ENCODE results near the gene ST3GAL4. TPM values are rescaled to one million over a fixed set of nuclear protein-coding genes. Genes with fewer than 3 reads are reported as not detected.

Gene ST3GAL4
- total RNA-seq, 1 experiment from 2014 or later, result 13.6 TPM

GRCh38 chr11:126400019-126400418, 44.5 kb downstream of the ST3GAL4 start:
- Histone ChIP-seq H2BK15ac (ENCODE audit: low read depth, low read length) (no peak overlapping the region), H3T11ph (ENCODE audit: low read length) (no peak overlapping the region), H3K27me3 (ENCODE audit: insufficient read depth, low read length) (no peaks in the 10 kb centered on the region), H3K79me2 (ENCODE audit: insufficient read depth, low read length) (no peaks in the 10 kb centered on the region), H3K79me1 (ENCODE audit: insufficient read depth, low read depth, low read length, poor library complexity, severe bottlenecking) (no peaks in the 10 kb centered on the region), H3K56ac (ENCODE audit: insufficient read length, low read depth, low read length) (no peak overlapping the region), H3K9me3 (ENCODE audit: control insufficient read depth, low read depth, low read length) (no peaks in the 10 kb centered on the region), H4K20me1 (ENCODE audit: control insufficient read depth, insufficient read depth, insufficient read length) (no peaks in the 10 kb centered on the region), H4K8ac (replicated peaks; ENCODE audit: insufficient read length, low read depth, low read length) (no peak overlapping the region), H3K14ac (ENCODE audit: insufficient read depth, low read length) (no peak overlapping the region), H4K5ac (ENCODE audit: insufficient read length, low read depth, low read length) (no peak overlapping the region), H3K18ac (ENCODE audit: insufficient read length, low read depth, low read length) (no peak overlapping the region), H2BK120ac (ENCODE audit: low read depth, low read length, poor library complexity, severe bottlenecking) (no peak overlapping the region), H3K4me1 (ENCODE audit: insufficient read depth, low read length) (peaks cover 3% of the 10 kb centered on the region; the same call in 1 of the 2 replicates), H3K9ac (ENCODE audit: extremely low read depth, insufficient read length, low read length) (no peak overlapping the region), H3K23ac (ENCODE audit: insufficient read length, low read depth, low read length) (no peak overlapping the region), H2BK12ac (ENCODE audit: insufficient read length, low read depth, low read length) (no peak overlapping the region), H4K91ac (ENCODE audit: insufficient read length, low read depth, low read length) (no peak overlapping the region), H2BK20ac (ENCODE audit: low read depth, low read length, poor library complexity, severe bottlenecking) (no peak overlapping the region), H2BK5ac (ENCODE audit: insufficient read length, low read length) (no peak overlapping the region), H3K23me2 (ENCODE audit: insufficient read length, low read depth, low read length, poor library complexity, severe bottlenecking) (no peaks in the 10 kb centered on the region), H2AK5ac (ENCODE audit: insufficient read length, low read length) (no peak overlapping the region), H3K4ac (ENCODE audit: low read depth, low read length) (no peak overlapping the region), H3K4me2 (ENCODE audit: insufficient read depth, insufficient read length, low read length) (no peak overlapping the region), H3K27ac (ENCODE audit: insufficient read length, low read depth, low read length) (no peak overlapping the region), H2AFZ (ENCODE audit: low read length) (no peak overlapping the region)
- Mint-ChIP-seq H3K27me3 (ENCODE audit: low read depth) (no peaks in the 10 kb centered on the region), H3K9me3 (peaks cover 0 to 2% of the 10 kb centered on the region in 2 experiments; a peak in 1 of 5 replicates), H3K27ac (no peak overlapping the region; a peak in 2 of 7 replicates), H3K36me3 (ENCODE audit: insufficient read depth in 1 of 3, low read depth in 3 of 3) (peaks cover 0 to 6% (median 2%) of the 10 kb centered on the region in 3 experiments; a peak in 4 of 7 replicates), H3K4me1 (peaks cover 21 to 25% of the 10 kb centered on the region in 2 experiments), H3K4me3 (no peak overlapping the region)
- no peak for DNase-seq
- no peak for TF ChIP-seq CTCF (conservative IDR thresholded peaks at IDR 0.05)

All from H9 (cell line).